Inflammatory macrophage treated with lipopolysaccharide for 4 hours (primary cell): ENCODE data around the gene KLHL36.

Experiments used
- DNase-seq: peaks from one replicate; pipeline ENCODE4 v3.0.0-alpha.2; 2020

The KLHL36 gene

GRCh38 chr16:84647828-84648594 is at the start of gene KLHL36:
KLHL36 (plus strand) TSS chr16:84648511; CDS start chr16:84650868, 2,357 bp downstream.
- peak; percentile 54 for DNase-seq

DNA sequence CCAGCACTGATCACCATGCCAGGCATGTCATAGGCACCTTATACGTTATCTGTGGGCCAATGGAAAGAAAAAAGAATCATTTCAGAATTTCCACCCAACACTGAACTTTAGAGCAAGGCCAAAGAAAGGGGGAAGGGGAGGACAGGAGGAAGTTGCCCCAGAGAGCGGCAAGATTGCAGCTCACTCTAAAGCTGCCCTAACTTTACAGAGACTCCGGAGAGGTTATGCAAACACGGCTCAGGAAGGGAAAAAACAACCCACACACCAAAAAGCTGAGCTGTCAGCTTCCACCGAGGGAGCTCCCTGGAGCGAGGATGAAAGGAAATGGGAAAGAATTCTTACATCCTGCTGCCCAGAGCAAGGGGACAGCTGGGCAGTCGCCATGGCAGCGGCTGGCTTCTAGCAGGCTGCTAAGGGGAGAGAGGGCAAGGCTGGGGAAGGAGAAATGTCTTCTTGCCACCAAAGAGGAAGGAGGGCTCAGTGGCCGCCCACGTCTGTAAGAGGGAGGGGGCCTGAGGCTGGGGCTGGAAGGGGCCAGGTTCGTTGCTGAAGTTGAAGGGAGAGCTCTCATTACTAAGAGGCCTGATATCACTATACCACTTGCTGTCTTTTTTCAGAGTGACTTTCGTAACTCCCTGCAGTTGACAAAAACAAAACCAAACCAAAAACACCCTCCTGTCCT is 48.6 kb upstream of the KLHL36 start:
- peak; percentile 96 for DNase-seq

DNA sequence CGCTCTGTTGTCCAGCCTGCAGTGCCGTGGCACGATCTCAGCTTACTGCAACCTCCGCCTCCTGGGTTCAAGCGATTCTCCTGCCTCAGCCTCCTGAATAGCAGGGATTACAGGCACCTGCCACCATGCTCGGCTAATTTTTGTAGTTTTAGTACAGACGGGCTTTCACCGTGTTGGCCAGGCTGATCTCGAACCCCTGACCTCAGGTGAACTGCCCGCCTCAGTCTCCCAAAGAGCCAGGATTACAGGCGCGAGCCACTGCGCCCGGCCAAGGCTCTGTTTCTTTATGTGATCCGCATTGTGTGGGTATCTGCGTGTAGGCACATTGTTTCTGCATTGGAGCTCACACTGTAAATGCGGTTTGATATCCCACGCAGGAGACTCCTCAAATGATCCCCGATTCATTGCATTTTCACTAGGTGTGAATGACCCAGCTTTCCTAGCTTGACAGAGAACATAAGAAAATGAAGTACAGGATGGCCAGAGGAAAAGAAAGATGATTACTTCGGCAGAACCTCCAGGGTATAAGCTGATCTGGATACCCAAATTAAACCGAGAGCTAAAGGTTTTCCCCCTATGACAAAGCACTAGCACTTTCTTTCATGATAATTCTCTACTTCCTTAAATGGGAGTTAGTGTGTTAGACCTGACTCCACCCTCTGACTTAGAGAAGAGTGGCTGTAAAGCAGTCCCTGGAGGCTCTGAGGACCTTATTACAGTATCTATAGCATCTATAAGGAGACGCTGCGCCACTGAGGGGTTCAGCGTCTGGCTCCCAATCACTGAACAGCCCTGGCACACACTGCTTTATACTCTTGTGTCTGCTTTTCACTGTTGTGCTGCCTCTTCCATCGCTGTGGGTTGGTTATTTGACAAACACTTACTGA is 47.7 kb upstream of the KLHL36 start:
- peak; percentile 88 for DNase-seq

DNA sequence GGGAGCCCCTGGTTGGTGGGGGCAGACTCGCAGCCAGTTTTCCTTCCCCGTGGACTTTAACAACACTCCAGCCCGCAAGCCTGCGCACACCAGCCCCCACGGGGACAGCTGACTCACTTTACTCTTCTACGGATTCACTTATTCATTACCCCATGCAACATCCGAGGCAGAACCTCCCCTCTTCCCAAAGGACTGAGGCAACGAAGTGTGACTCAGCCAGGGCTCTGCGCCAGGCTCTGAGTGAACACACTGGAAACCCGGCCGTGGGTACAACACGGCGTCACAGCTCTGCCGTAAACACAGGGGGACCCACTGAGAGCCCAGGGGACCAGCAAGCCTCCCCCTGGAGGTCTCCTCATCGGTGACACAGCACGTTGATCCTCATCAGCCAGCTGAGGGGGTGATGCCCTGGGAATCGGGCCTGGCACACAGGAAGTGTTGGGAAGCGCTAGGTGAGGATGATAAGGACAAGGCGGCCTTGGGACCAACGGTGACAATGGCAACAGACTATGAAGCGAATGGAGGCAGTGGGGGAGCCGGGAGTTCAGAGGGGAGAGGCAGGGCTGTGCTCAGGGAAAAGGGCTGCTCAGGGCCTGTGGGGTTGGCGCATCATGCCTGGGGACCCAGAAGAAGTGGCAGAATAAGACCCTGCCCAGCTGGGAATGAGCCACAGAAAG is 45.0 kb upstream of the KLHL36 start:
- DNase-seq = peak; percentile 98

DNA sequence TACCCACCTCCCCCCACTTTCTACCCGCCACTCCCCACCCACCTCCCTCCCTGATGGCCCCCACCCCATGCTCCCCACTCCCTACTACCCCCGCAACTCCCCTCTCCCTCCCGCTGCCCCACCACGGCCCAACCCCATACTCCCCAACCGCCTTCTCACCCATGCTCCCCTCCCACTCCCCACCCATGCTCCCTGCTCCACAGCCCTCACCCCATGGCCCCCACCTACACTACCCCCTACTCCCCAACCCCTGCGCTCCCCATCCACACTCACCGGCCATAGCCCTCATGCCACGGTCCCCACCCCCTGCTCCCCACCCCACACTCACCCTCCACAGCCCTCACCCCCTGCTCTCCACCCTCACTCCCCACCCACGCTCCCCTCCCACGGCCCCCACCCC is 44.4 kb upstream of the KLHL36 start:
- no peak for DNase-seq

GRCh38 chr16:84604477-84605013 is 43.8 kb upstream of the KLHL36 start:
- DNase-seq = no peak

GRCh38 chr16:84605339-84605848 is 42.9 kb upstream of the KLHL36 start:
- DNase-seq = no peak

- DNase-seq = no peak
These were observed 42.0 kb upstream of the KLHL36 start for GRCh38 chr16:84606081-84606875.

- no peak for DNase-seq
These were observed 41.2 kb upstream of the KLHL36 start for GRCh38 chr16:84607061-84607460.

DNA sequence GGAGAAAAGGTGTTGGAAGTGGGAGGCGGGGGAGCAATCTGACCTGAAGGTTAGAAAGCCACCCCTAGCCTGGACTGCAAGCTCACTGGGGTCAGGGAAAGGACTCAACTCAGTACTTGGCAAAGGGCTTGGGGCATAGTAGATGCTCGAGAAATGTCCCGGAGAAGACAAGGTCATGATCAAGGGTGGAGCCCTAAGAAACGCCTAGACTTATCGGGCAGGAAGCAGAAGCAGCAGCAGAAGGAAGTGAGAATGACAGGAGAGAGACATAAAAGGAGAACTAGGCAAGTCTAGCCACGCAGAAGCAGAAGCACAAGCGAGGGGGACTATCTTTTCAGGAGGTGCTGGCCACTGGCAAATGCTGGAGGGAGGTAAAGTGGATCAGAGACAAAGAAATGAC is 40.6 kb upstream of the KLHL36 start:
- peak; percentile 88 for DNase-seq

DNA sequence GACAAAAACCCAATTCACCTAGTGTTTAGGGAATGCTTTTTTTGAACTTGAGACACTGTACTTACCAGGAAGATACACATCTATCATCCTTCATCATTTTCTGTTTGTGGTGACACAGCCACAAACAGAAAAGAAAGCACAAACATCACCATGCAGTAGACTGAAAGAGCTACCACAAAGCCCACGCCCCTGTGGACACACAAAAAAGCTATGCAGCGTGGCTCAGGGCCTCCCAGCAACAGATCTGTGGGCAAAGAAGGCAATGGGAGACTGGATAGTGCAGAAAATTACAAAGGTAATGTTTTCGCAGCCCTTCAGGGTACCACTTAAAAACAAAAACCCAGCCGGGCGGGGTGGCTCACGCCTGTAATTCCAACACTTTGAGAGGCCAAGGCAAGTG is 40.0 kb upstream of the KLHL36 start:
- DNase-seq = peak; percentile 43

- no peak for DNase-seq
These were observed 38.6 kb upstream of the KLHL36 start for GRCh38 chr16:84609563-84610177.

- DNase-seq = no peak
These were observed 37.9 kb upstream of the KLHL36 start for GRCh38 chr16:84610376-84610775.

GRCh38 chr16:84611041-84611440 is 37.3 kb upstream of the KLHL36 start:
- no peak for DNase-seq

GRCh38 chr16:84612686-84613085 is 35.6 kb upstream of the KLHL36 start:
- no peak for DNase-seq

DNA sequence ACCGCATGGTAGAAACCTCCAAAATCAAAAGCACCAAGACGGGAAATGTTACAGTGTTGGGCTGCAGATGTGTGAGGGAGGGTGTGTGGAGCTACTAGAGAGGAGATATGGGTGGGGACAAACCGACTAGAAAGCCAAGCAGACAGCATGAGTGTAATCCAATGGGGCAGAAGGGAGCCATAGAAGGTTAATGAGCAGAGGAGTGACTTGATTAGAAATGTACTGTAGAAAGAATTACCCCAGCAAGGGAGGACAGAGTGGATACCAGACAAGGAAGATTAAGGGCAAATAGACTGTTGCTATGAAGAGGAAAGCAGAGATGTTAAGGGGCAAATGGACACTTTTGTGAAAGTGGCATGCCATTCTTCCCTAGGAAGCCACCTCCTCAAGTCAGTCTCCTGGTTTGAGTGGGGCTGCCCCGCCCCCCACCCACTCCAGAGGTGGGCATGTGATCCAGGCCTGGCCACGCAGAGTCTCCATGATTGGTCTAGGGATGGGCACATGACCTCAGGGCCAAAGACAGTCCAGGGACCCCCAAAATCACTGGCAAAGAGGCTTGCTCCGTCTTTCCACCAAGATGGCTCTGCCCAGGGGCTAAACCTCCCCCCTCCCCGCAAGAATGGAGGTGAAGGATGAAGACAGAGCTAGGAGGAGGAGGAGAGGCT is 34.8 kb upstream of the KLHL36 start:
- peak; percentile 68 for DNase-seq

GRCh38 chr16:84614073-84614459 is 34.2 kb upstream of the KLHL36 start:
- peak; percentile 82 for DNase-seq

- no peak for DNase-seq
These were observed 33.7 kb upstream of the KLHL36 start for GRCh38 chr16:84614623-84614967.

GRCh38 chr16:84614968-84615813 is 33.1 kb upstream of the KLHL36 start:
- DNase-seq = no peak

DNA sequence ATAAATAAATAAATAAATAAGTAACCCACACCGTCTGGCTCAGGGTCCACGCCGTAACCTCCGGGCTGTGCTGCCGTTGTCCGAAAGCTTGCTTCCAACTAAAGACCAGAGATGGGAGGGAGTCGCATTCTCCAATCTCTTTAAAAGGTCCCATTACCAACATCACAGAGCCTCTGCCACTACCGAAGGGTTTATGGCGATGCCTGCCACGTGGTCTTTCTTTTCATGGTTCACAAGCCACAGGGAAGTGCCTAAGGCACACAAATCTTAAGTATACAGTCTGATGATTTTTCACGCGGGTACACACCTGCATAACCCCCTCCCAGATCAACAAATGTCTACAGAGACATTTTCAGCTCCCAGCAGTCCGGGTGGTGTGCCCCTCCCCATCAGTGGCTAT is 31.8 kb upstream of the KLHL36 start:
- DNase-seq = no peak
